HEK293 (cell line): ENCODE data around the gene NELL2.

Experiments used
- CTCF ChIA-PET: fragments of 350-600 bp; formaldehyde crosslinking; extraction: SDS; loops from one replicate; lab custom pipeline; 2021; ENCODE audit warnings: antibody characterized with exemption; lab: Yijun Ruan, JAX
- POLR2A ChIA-PET: fragments of 300-600 bp; formaldehyde crosslinking; extraction: SDS; loops from one replicate; lab custom pipeline; 2020; ENCODE audit warnings: antibody characterized with exemption, inconsistent platforms; lab: Yijun Ruan, JAX
- H3K27ac ChIP-seq: fragments of 200-500 bp; sonication (Bioruptor generic); 2 replicates; pipeline ENCODE4 v1.5.1; 2014; ENCODE audit warnings: low read depth, low read length, control low read depth, inconsistent platforms; ENCODE audit errors: extremely low read depth
- H3K36me3 ChIP-seq, 2 experiments: fragments of 200-500 bp in 1 of 2; sonication (Bioruptor generic) in 1 of 2; 1 replicate in 1 of 2; 2 replicates in 1 of 2; pipeline ENCODE4 v1.5.1; 2014 to 2017; ENCODE audit warnings: inconsistent platforms in 2 of 2, low read length in 2 of 2; ENCODE audit not compliant: control insufficient read depth in 2 of 2, insufficient read depth in 1 of 2
- H3K4me1 ChIP-seq: fragments of 200-500 bp; sonication (Bioruptor generic); 2 replicates; pipeline ENCODE4 v1.5.1; 2014; ENCODE audit warnings: mild to moderate bottlenecking, low read length, inconsistent platforms; ENCODE audit not compliant: control insufficient read depth, insufficient read depth
- H3K4me3 ChIP-seq: 2 replicates; pipeline ENCODE4 v1.5.1; 2011; ENCODE audit warnings: low read depth, mild to moderate bottlenecking, control low read depth, low read length, moderate library complexity
- H3K9me3 ChIP-seq: fragments of 200-500 bp; sonication (Bioruptor generic); 2 replicates; pipeline ENCODE4 v1.5.1; 2014; ENCODE audit warnings: low read depth, low read length, inconsistent platforms; ENCODE audit not compliant: control insufficient read depth, insufficient read depth
- BCL11A ChIP-seq: fragments of 450-650 bp; formaldehyde crosslinking; IDR thresholded peaks from 2 replicates; pipeline ENCODE4 v1.5.1; 2016; ENCODE audit warnings: low read depth, missing biosample characterization, missing genetic modification characterization
- FEZF1 ChIP-seq: fragments of 450-650 bp; formaldehyde crosslinking; IDR thresholded peaks from 2 replicates; pipeline ENCODE4 v1.5.1; 2016; ENCODE audit warnings: missing biosample characterization, missing genetic modification characterization
- KLF10 ChIP-seq: fragments of 450-650 bp; IDR thresholded peaks from 2 replicates; pipeline ENCODE4 v1.5.1; 2018; ENCODE audit warnings: missing biosample characterization, mild to moderate bottlenecking, missing genetic modification characterization
- SALL2 ChIP-seq: fragments of 450-650 bp; formaldehyde crosslinking; IDR thresholded peaks from 2 replicates; pipeline ENCODE4 v1.5.0; 2017; ENCODE audit warnings: missing biosample characterization, mild to moderate bottlenecking, missing genetic modification characterization, borderline replicate concordance
- YY2 ChIP-seq: fragments of 450-650 bp; formaldehyde crosslinking; IDR thresholded peaks from 2 replicates; pipeline ENCODE4 v1.5.1; 2016; ENCODE audit warnings: missing biosample characterization, missing genetic modification characterization
- ZEB2 ChIP-seq: fragments of 450-650 bp; formaldehyde crosslinking; IDR thresholded peaks from 2 replicates; pipeline ENCODE4 v1.5.1; 2016; ENCODE audit warnings: missing biosample characterization, missing genetic modification characterization
- ZNF121 ChIP-seq: fragments of 450-650 bp; formaldehyde crosslinking; IDR thresholded peaks from 2 replicates; pipeline ENCODE4 v1.5.1; 2016; ENCODE audit warnings: missing biosample characterization, missing genetic modification characterization
- ZNF140 ChIP-seq: fragments of 450-650 bp; formaldehyde crosslinking; IDR thresholded peaks from 2 replicates; pipeline ENCODE4 v1.5.1; 2016; ENCODE audit warnings: missing biosample characterization, missing genetic modification characterization
- ZNF16 ChIP-seq: fragments of 450-650 bp; formaldehyde crosslinking; IDR thresholded peaks from 2 replicates; pipeline ENCODE4 v1.5.1; 2016; ENCODE audit warnings: low read depth, missing biosample characterization, missing genetic modification characterization
- ZNF221 ChIP-seq: fragments of 450-650 bp; formaldehyde crosslinking; IDR thresholded peaks from 2 replicates; pipeline ENCODE4 v1.5.1; 2017; ENCODE audit warnings: missing biosample characterization, missing genetic modification characterization, borderline replicate concordance
- ZNF266 ChIP-seq: fragments of 450-650 bp; formaldehyde crosslinking; IDR thresholded peaks from 2 replicates; pipeline ENCODE4 v1.5.1; 2016; ENCODE audit warnings: missing biosample characterization, missing genetic modification characterization, low read depth
- ZNF514 ChIP-seq: fragments of 450-650 bp; formaldehyde crosslinking; IDR thresholded peaks from 2 replicates; pipeline ENCODE4 v1.5.1; 2016; ENCODE audit warnings: missing biosample characterization, missing genetic modification characterization
- ZNF521 ChIP-seq: fragments of 450-650 bp; formaldehyde crosslinking; IDR thresholded peaks from 2 replicates; pipeline ENCODE4 v1.5.1; 2017; ENCODE audit warnings: missing biosample characterization, mild to moderate bottlenecking, missing genetic modification characterization
- ZNF529 ChIP-seq: fragments of 450-650 bp; formaldehyde crosslinking; IDR thresholded peaks from 2 replicates; pipeline ENCODE4 v1.5.1; 2017; ENCODE audit warnings: missing genetic modification characterization, missing biosample characterization; ENCODE audit not compliant: insufficient replicate concordance
- ZNF654 ChIP-seq: fragments of 450-650 bp; formaldehyde crosslinking; IDR thresholded peaks from 2 replicates; pipeline ENCODE4 v1.5.1; 2016; ENCODE audit warnings: low read depth, missing biosample characterization, missing genetic modification characterization
- ZNF677 ChIP-seq: fragments of 450-650 bp; IDR thresholded peaks from 2 replicates; pipeline ENCODE4 v1.5.0; 2018; ENCODE audit warnings: missing biosample characterization, mild to moderate bottlenecking, missing genetic modification characterization, moderate library complexity
- ZNF792 ChIP-seq: fragments of 450-650 bp; formaldehyde crosslinking; IDR thresholded peaks from 2 replicates; pipeline ENCODE4 v1.5.1; 2016; ENCODE audit warnings: missing biosample characterization, missing genetic modification characterization
- TF ChIP-seq, protein P1 (sequence below): fragments of 450-650 bp; formaldehyde crosslinking; conservative IDR thresholded peaks from 2 replicates; pipeline ENCODE4 v1.5.1; 2016; ENCODE audit warnings: low read depth, missing biosample characterization, missing genetic modification characterization
- TF ChIP-seq, protein P2 (sequence below): fragments of 450-650 bp; formaldehyde crosslinking; IDR thresholded peaks from 2 replicates; pipeline ENCODE4 v1.5.1; 2016; ENCODE audit warnings: missing biosample characterization, missing genetic modification characterization
- TF ChIP-seq, protein P3 (sequence below): fragments of 450-650 bp; formaldehyde crosslinking; IDR thresholded peaks from 2 replicates; pipeline ENCODE4 v1.5.1; 2017; ENCODE audit warnings: missing biosample characterization, missing genetic modification characterization
- TF ChIP-seq, protein P4 (sequence below): fragments of 450-650 bp; formaldehyde crosslinking; IDR thresholded peaks from 2 replicates; pipeline ENCODE4 v1.5.1; 2016; ENCODE audit warnings: missing biosample characterization, missing genetic modification characterization
- TF ChIP-seq, protein P5 (sequence below): fragments of 450-650 bp; formaldehyde crosslinking; IDR thresholded peaks from 2 replicates; pipeline ENCODE4 v1.5.1; 2016; ENCODE audit warnings: missing biosample characterization, missing genetic modification characterization

The NELL2 gene

DNA sequence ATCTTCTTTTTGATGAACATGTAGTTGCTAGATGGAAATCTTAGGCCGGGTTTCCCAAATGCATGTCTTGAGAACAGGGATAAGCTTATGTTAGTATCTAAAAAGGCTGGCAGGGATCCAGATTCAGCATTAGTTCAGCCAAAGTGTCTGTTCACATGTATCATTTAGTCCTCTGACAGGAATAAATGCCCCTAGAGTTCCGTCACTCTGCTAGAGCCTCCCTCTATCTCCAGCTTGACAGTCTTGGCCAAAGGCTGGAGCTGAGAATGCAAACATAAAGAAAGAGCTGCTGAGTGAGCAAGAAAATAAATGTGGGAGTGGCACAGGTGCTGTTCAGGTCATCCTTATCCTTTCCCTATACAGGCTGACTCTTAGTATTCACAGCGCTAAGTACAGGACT, 13.8 kb upstream of the NELL2 start:
- H3K9me3 ChIP-seq, result no peaks in the 10 kb centered on the region
- H3K4me1 ChIP-seq, result peaks cover 4% of the 10 kb centered on the region; the same call in 1 of the 2 replicates
- H3K27ac ChIP-seq, result no peak overlapping the region
- POLR2A ChIA-PET, result no interaction called here
- TF ChIP-seq ZNF529 (tag by site-specific recombination) (no peak), ZNF121 (tag by site-specific recombination) (no peak), ZNF221 (no peak), KLF10 (tag by site-specific recombination) (no peak), ZNF654 (no peak), ZNF514 (tag by site-specific recombination) (no peak), YY2 (tag by site-specific recombination) (no peak), ZEB2 (tag by site-specific recombination) (no peak)
- TF ChIP-seq, protein P1, sequence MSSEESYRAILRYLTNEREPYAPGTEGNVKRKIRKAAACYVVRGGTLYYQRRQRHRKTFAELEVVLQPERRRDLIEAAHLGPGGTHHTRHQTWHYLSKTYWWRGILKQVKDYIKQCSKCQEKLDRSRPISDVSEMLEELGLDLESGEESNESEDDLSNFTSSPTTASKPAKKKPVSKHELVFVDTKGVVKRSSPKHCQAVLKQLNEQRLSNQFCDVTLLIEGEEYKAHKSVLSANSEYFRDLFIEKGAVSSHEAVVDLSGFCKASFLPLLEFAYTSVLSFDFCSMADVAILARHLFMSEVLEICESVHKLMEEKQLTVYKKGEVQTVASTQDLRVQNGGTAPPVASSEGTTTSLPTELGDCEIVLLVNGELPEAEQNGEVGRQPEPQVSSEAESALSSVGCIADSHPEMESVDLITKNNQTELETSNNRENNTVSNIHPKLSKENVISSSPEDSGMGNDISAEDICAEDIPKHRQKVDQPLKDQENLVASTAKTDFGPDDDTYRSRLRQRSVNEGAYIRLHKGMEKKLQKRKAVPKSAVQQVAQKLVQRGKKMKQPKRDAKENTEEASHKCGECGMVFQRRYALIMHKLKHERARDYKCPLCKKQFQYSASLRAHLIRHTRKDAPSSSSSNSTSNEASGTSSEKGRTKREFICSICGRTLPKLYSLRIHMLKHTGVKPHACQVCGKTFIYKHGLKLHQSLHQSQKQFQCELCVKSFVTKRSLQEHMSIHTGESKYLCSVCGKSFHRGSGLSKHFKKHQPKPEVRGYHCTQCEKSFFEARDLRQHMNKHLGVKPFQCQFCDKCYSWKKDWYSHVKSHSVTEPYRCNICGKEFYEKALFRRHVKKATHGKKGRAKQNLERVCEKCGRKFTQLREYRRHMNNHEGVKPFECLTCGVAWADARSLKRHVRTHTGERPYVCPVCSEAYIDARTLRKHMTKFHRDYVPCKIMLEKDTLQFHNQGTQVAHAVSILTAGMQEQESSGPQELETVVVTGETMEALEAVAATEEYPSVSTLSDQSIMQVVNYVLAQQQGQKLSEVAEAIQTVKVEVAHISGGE (tag by site-specific recombination), result no peak
- H3K4me3 ChIP-seq, result no peak overlapping the region
- CTCF ChIA-PET, result interaction anchor here (0.8 kb wide), 1 partner anchor 60 kb away, joined by 3 read pairs; no protein-coding TSS in a partner anchor
- H3K36me3 ChIP-seq, result no peaks in the 10 kb centered on the region

DNA sequence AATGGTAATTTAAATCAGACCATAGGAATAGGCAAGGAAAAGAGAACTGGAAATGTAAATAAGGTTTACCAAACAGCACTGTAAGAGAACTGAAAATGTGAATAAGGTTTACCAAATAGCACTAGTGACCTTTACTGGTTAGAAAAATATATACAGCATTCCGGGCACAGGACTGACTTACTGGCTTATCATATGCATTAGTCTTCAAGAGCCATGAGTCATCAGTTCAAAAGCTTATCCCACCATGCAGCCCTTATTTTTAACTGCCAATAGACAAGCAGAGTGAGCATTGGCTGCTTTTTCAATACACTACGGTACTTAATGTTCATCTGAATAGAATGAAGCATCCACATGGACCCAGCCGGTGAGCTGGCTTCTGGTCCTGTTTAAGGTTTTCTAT, 13.0 kb upstream of the NELL2 start:
- CTCF ChIA-PET, result no interaction called here
- no peak overlapping the region for H3K4me3 ChIP-seq
- TF ChIP-seq ZNF521 (tag by site-specific recombination), result no peak
- no peak for TF ChIP-seq ZNF677 (tag by site-specific recombination)
- TF ChIP-seq SALL2, result no peak
- TF ChIP-seq ZNF792, result no peak
- TF ChIP-seq FEZF1 (tag by site-specific recombination), result no peak
- TF ChIP-seq, protein P2, sequence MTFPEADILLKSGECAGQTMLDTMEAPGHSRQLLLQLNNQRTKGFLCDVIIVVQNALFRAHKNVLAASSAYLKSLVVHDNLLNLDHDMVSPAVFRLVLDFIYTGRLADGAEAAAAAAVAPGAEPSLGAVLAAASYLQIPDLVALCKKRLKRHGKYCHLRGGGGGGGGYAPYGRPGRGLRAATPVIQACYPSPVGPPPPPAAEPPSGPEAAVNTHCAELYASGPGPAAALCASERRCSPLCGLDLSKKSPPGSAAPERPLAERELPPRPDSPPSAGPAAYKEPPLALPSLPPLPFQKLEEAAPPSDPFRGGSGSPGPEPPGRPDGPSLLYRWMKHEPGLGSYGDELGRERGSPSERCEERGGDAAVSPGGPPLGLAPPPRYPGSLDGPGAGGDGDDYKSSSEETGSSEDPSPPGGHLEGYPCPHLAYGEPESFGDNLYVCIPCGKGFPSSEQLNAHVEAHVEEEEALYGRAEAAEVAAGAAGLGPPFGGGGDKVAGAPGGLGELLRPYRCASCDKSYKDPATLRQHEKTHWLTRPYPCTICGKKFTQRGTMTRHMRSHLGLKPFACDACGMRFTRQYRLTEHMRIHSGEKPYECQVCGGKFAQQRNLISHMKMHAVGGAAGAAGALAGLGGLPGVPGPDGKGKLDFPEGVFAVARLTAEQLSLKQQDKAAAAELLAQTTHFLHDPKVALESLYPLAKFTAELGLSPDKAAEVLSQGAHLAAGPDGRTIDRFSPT (tag by site-specific recombination), result no peak
- TF ChIP-seq, protein P3, sequence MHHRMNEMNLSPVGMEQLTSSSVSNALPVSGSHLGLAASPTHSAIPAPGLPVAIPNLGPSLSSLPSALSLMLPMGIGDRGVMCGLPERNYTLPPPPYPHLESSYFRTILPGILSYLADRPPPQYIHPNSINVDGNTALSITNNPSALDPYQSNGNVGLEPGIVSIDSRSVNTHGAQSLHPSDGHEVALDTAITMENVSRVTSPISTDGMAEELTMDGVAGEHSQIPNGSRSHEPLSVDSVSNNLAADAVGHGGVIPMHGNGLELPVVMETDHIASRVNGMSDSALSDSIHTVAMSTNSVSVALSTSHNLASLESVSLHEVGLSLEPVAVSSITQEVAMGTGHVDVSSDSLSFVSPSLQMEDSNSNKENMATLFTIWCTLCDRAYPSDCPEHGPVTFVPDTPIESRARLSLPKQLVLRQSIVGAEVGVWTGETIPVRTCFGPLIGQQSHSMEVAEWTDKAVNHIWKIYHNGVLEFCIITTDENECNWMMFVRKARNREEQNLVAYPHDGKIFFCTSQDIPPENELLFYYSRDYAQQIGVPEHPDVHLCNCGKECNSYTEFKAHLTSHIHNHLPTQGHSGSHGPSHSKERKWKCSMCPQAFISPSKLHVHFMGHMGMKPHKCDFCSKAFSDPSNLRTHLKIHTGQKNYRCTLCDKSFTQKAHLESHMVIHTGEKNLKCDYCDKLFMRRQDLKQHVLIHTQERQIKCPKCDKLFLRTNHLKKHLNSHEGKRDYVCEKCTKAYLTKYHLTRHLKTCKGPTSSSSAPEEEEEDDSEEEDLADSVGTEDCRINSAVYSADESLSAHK (tag by site-specific recombination), result no peak
- no peak for TF ChIP-seq ZNF16
- TF ChIP-seq, protein P4, sequence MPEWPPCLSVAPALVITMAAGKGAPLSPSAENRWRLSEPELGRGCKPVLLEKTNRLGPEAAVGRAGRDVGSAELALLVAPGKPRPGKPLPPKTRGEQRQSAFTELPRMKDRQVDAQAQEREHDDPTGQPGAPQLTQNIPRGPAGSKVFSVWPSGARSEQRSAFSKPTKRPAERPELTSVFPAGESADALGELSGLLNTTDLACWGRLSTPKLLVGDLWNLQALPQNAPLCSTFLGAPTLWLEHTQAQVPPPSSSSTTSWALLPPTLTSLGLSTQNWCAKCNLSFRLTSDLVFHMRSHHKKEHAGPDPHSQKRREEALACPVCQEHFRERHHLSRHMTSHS, result no peak
- TF ChIP-seq ZNF266 (tag by site-specific recombination), result no peak
- no peak for TF ChIP-seq BCL11A
- TF ChIP-seq ZNF514 (tag by site-specific recombination), result no peak
- TF ChIP-seq, protein P5, sequence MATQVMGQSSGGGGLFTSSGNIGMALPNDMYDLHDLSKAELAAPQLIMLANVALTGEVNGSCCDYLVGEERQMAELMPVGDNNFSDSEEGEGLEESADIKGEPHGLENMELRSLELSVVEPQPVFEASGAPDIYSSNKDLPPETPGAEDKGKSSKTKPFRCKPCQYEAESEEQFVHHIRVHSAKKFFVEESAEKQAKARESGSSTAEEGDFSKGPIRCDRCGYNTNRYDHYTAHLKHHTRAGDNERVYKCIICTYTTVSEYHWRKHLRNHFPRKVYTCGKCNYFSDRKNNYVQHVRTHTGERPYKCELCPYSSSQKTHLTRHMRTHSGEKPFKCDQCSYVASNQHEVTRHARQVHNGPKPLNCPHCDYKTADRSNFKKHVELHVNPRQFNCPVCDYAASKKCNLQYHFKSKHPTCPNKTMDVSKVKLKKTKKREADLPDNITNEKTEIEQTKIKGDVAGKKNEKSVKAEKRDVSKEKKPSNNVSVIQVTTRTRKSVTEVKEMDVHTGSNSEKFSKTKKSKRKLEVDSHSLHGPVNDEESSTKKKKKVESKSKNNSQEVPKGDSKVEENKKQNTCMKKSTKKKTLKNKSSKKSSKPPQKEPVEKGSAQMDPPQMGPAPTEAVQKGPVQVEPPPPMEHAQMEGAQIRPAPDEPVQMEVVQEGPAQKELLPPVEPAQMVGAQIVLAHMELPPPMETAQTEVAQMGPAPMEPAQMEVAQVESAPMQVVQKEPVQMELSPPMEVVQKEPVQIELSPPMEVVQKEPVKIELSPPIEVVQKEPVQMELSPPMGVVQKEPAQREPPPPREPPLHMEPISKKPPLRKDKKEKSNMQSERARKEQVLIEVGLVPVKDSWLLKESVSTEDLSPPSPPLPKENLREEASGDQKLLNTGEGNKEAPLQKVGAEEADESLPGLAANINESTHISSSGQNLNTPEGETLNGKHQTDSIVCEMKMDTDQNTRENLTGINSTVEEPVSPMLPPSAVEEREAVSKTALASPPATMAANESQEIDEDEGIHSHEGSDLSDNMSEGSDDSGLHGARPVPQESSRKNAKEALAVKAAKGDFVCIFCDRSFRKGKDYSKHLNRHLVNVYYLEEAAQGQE (tag by site-specific recombination), result no peak
- no peak for TF ChIP-seq ZNF140 (tag by site-specific recombination)
- H3K9me3 ChIP-seq, result no peaks in the 10 kb centered on the region
- POLR2A ChIA-PET, result no interaction called here
- H3K36me3 ChIP-seq, result no peaks in the 10 kb centered on the region
- H3K27ac ChIP-seq, result no peak overlapping the region
- peaks cover 4% of the 10 kb centered on the region; the same call in 1 of the 2 replicates for H3K4me1 ChIP-seq
